CD4-positive, CD25-positive, alpha-beta regulatory T cell (primary cell): Measurements from ENCODE around the gene NFIX. TPM values are rescaled to one million over a fixed set of nuclear protein-coding genes. Genes with fewer than 3 reads are reported as not detected.

Experiments
- ATAC-seq, 2 donors: fragments of 150-1000 bp; cut with Tn5 transposase; one replicate each; pipeline ENCODE4 v1.10.0; 2021; ENCODE audit warnings: low read depth in 2 of 2, moderate number of reproducible peaks in 2 of 2, moderate library complexity in 1 of 2
- DNase-seq, 3 donors: peaks; one replicate each; pipeline versions ENCODE4 v3.0.0 to v3.0.0-alpha.2; 2012 to 2022; ENCODE audit warnings: mixed read lengths in 1 of 3
- H3K27ac ChIP-seq: one replicate; pipeline ENCODE4 v1.7.0; 2013; ENCODE audit warnings: mild to moderate bottlenecking, low read length; ENCODE audit not compliant: insufficient read depth, poor library complexity, severe bottlenecking
- H3K27me3 ChIP-seq: one replicate; pipeline ENCODE4 v1.7.0; 2013; ENCODE audit warnings: low read length; ENCODE audit not compliant: control insufficient read depth, insufficient read depth
- H3K36me3 ChIP-seq: one replicate; pipeline ENCODE4 v1.7.0; 2013; ENCODE audit warnings: mild to moderate bottlenecking, low read length, moderate library complexity; ENCODE audit not compliant: control insufficient read depth, insufficient read depth
- H3K4me1 ChIP-seq: 2 replicates; pipeline ENCODE4 v1.7.0; 2013; ENCODE audit warnings: mild to moderate bottlenecking, low read length; ENCODE audit not compliant: insufficient read depth, control insufficient read depth, poor library complexity, severe bottlenecking
- H3K4me3 ChIP-seq: one replicate; pipeline ENCODE4 v1.7.0; 2013; ENCODE audit warnings: low read depth, mild to moderate bottlenecking, low read length, moderate library complexity
- H3K9me3 ChIP-seq, 2 experiments: 1 replicate in 1 of 2; 2 replicates in 1 of 2; pipeline ENCODE4 v1.7.0; 2013; ENCODE audit warnings: low read length in 2 of 2, mild to moderate bottlenecking in 1 of 2, moderate library complexity in 1 of 2; ENCODE audit not compliant: control insufficient read depth in 2 of 2
- H3K27ac Mint-ChIP-seq, 3 donors: one replicate each; pipeline ENCODE4 v1.8.0; 2020 to 2022; ENCODE audit warnings: mild to moderate bottlenecking in 3 of 3, mixed read lengths in 3 of 3, moderate library complexity in 2 of 3
- H3K27me3 Mint-ChIP-seq: one replicate; pipeline ENCODE4 v1.8.0; 2022; ENCODE audit warnings: mild to moderate bottlenecking, mixed read lengths
- H3K36me3 Mint-ChIP-seq: one replicate; pipeline ENCODE4 v1.8.0; 2020; ENCODE audit warnings: mixed read lengths
- H3K4me1 Mint-ChIP-seq, 4 donors: one replicate each; pipeline ENCODE4 v1.8.0; 2020 to 2022; ENCODE audit warnings: mixed read lengths in 4 of 4, mild to moderate bottlenecking in 1 of 4
- H3K4me3 Mint-ChIP-seq, 4 donors: one replicate each; pipeline ENCODE4 v1.8.0; 2020 to 2022; ENCODE audit warnings: mild to moderate bottlenecking in 4 of 4, mixed read lengths in 4 of 4, moderate library complexity in 3 of 4
- H3K9me3 Mint-ChIP-seq, 7 donors: one replicate each; pipeline ENCODE4 v1.8.0; 2020 to 2022; ENCODE audit warnings: mixed read lengths in 7 of 7, mild to moderate bottlenecking in 3 of 7, moderate library complexity in 2 of 7
- polyA plus RNA-seq, 4 donors: library from polyadenylated mRNA; unstranded; fragments of 300-500 nt; fragmentation: Illumina TruSeq; gene quantifications; one replicate each; pipeline ENCODE4 v1.2.3, GENCODE V29; 2021
- total RNA-seq: library from RNA; stranded (reverse); gene quantifications from one replicate; pipeline ENCODE4 v1.2.3, GENCODE V29; 2022

Gene NFIX
- total and polyA plus RNA-seq, 5 donors from 2014 or later: 0.15 to 1.2 TPM; not detected in 3

DNA sequence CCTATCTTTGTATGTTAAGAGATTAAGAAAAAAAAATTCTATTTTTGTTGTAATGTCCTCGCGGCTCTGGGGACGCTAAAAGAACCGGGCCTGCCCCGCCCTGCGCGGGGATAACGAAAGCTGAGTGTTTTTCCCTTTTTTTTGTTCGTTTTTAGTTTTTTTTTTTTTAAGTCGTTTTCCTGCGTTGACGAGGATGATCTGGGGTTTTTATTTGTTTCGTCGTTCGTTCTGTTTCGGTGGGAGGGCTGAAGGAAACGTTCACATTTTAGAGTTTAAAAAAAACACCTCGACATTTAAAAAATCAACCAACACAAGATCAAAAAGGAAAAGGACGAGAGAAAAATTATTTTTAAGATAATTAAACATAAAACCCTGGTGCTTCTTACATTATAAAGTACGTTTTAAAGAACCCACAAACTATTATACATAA, 101.8 kb downstream of the NFIX start:
- DNase-seq: peak in 2 of 3 donors; percentile 37 to 53
- Mint-ChIP-seq H3K27me3 (peaks cover 24% of the 10 kb centered on the region), H3K27ac (peak overlapping the region in 2 of 3 donors; percentile 60 to 86), H3K4me3 (peak overlapping the region; percentile 83 to 94 (median 90)), H3K4me1 (peaks cover 5 to 61% (median 35%) of the 10 kb centered on the region in 4 donors), H3K36me3 (peaks cover 6% of the 10 kb centered on the region), H3K9me3 (peaks cover 0 to 2% (median 0%) of the 10 kb centered on the region in 7 donors)
- H3K9me3 ChIP-seq: no peaks in the 10 kb centered on the region
- no peak for ATAC-seq
- peak overlapping the region; percentile 87 for H3K27ac ChIP-seq
- H3K27me3 ChIP-seq: no peaks in the 10 kb centered on the region
- H3K36me3 ChIP-seq: no peaks in the 10 kb centered on the region
- H3K4me3 ChIP-seq: peak overlapping the region; percentile 66
- peaks cover 83% of the 10 kb centered on the region for H3K4me1 ChIP-seq

DNA sequence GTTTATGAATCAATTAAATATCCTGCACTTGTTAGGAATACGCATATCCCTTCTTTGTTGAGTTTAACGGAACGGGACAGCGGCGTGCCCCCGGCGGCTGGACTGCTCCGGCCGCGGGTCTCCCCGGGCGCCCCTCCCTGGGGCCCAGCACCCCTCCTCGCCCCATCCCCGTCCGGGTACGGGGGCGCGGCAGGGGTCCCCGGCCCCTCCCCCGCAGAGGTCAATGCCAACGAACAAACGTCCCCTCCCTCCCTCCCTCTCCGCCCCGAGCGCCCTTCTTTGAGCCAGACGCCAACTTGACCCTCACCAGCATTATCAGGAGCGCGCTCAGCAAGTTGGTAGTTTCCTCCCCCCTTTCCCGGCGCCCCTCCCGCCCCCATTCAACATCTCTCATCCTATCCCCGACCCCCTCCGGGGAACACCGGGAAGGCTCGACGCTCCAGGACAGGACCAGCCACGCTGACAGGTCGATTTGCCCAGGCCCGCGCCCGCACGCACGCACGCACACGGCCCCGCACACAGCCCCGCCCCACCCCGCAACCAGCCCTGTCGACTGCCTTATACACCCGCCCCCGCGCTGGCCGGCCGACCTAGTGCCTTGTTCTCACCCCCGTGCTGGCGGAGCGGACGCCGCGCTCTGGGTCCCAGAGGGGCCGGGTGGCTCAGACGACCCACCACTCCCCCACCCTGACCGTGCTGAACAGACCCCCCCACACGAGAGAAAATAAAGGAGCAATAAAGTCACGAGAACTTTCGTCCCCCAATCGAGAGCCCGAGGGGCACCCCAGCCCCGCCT, 102.4 kb downstream of the NFIX start:
- no peaks in the 10 kb centered on the region for H3K27me3 ChIP-seq
- peak overlapping the region; percentile 66 for H3K4me3 ChIP-seq
- no peaks in the 10 kb centered on the region for H3K9me3 ChIP-seq
- DNase-seq (peak in 1 of 3 donors; percentile 27), ATAC-seq (no peak)
- H3K27ac ChIP-seq: peak overlapping the region; percentile 87
- Mint-ChIP-seq H3K9me3 (peaks cover 0 to 1% (median 0%) of the 10 kb centered on the region in 7 donors), H3K36me3 (peaks cover 6% of the 10 kb centered on the region), H3K4me3 (peak overlapping the region in 3 of 4 donors; percentile 90 to 91 (median 91)), H3K4me1 (peaks cover 5 to 65% (median 38%) of the 10 kb centered on the region in 4 donors), H3K27ac (peak overlapping the region; percentile 66 to 95 (median 80)), H3K27me3 (peaks cover 24% of the 10 kb centered on the region)
- peaks cover 89% of the 10 kb centered on the region for H3K4me1 ChIP-seq
- H3K36me3 ChIP-seq: no peaks in the 10 kb centered on the region

DNA sequence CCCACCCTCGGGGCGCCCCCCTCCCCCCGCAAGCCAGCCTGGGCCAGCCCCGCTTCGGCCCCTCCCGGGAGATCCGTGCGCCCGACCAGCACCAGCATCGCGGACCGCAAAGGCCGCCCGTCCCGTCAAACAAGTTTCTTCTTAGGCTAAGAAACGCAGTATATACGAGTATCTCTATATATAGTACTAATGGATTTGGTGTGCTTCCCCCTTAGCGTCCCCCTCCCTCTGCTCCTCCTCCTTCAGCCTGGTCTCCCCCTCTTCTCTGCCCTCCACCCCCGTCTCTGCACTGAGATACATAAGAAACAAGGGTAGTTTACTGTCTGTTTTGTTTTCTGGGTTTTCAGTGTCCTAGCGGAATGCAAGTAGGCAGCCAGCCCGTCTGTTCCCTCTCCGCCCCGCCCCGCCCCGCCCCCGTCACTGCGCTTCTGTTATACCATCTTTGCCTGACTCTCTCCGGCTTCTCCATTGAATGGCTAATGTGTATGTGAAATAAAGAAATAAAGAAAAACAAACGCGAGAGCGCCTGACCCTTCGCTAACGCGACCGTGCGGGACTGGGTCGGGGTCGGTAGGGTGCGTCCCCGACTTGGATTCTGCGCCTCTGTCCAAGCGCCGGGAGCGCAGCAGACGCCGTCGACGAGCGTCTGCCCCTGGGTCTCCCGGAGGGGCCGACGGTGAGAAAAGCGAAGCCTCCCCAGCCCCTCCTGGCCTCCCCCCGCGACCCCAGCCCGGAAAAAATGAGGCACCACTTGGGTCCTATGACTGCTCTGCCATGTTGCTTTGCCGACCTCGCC, 103.2 kb downstream of the NFIX start:
- Histone ChIP-seq H3K27ac (peak overlapping the region; percentile 87), H3K4me3 (peak overlapping the region; percentile 59)
- peak overlapping the region; percentile 94 to 96 (median 95) for H3K27ac Mint-ChIP-seq

DNA sequence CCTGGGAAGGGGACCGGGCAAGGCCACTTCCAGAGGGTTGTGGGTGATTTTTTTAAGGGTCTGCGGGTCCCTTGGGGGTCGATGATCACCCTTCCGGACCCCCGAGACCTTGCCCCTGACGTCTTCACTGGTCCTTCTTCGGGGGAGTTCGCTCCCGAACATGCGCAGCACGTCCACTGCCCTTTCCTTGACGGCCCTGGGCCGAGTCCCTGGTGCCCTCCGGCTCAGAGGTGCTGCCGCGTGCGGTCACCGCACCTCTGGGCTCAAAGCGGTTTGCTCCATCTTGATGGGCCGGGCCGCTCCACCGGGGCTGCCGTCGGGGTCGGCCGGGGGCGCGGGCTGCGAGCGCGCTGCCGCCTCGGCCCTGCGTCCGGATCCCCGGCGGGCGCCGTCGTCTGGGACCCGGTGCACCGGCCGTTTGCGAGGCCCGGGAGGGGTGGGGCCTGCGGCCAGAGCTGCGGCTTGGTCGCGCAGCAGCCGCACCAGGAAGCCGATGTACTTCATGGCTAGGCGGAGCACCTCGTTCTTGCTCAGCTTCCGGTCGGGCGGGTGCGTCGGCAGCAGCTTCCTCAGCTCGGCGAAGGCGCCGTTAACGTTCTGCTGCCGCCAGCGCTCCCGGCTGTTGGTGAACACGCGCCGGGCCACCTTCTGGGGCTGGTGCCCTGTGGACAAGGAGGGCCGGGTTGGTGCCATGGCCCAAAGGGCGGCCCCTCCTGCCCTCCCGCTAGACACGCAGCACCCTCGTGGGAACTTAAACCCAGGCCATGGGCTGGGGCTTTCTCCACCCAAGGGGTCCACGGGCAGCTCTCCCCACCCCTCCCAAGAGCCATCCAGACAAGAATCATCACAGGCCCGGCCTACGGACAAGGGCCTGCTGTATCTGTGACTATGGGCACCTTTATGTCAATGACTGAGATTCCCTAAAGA, 104.1 kb downstream of the NFIX start:
- Histone ChIP-seq H3K9me3 (no peaks in the 10 kb centered on the region), H3K36me3 (no peaks in the 10 kb centered on the region), H3K27ac (peak overlapping the region; percentile 87), H3K4me3 (peak overlapping the region; percentile 47), H3K27me3 (no peaks in the 10 kb centered on the region), H3K4me1 (peaks cover 99% of the 10 kb centered on the region)
- H3K27me3 Mint-ChIP-seq: peaks cover 19% of the 10 kb centered on the region
- peak; percentile 59 to 60 for ATAC-seq
- H3K4me1 Mint-ChIP-seq: peaks cover 5 to 70% (median 33%) of the 10 kb centered on the region in 4 donors
- H3K27ac Mint-ChIP-seq: peak overlapping the region; percentile 95 to 98 (median 96)
- H3K4me3 Mint-ChIP-seq: peak overlapping the region; percentile 90 to 91 (median 91)
- peak; percentile 73 to 93 (median 84) for DNase-seq
- H3K36me3 Mint-ChIP-seq: peaks cover 6% of the 10 kb centered on the region
- peaks cover 0 to 1% (median 0%) of the 10 kb centered on the region in 7 donors for H3K9me3 Mint-ChIP-seq

More for the DNA sequence above, 103.2 kb downstream of the NFIX start:
- no peaks in the 10 kb centered on the region for H3K27me3 ChIP-seq
- Mint-ChIP-seq H3K4me3 (peak overlapping the region; percentile 90 to 91 (median 90)), H3K36me3 (peaks cover 6% of the 10 kb centered on the region), H3K27me3 (peaks cover 24% of the 10 kb centered on the region), H3K4me1 (peaks cover 5 to 70% (median 38%) of the 10 kb centered on the region in 4 donors), H3K9me3 (peaks cover 0 to 1% (median 0%) of the 10 kb centered on the region in 7 donors)
- peaks cover 97% of the 10 kb centered on the region for H3K4me1 ChIP-seq
- no peaks in the 10 kb centered on the region for H3K36me3 ChIP-seq
- H3K9me3 ChIP-seq: no peaks in the 10 kb centered on the region
- ATAC-seq: no peak
- DNase-seq: peak; percentile 35 to 78 (median 54)

DNA sequence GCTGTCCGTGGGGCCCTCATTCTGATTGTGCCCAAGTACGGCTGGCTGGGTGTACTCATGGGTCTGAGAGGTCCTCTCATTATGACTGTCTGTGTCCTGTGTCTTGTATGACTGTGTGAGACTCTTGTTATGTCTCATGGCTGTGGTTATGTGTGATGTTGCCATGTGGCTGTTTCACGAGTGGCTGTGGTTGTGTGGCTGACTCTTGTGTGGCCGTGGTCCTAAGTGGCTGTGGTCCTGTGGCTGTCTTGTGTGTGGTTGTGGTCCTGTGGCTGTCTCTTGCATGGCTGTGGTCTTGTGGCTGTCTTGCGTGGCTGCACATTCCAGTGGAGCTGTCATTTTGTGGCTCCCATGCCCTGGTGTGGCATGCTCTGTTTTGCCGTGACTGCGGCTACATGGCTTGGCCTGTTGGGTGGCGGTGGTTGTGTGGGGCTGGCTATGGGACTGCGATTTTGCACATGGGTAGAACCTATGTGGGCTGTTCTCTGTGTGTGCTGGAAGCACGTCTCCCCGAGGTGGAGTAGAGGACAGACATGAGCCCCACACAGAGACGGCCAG, 104.8 kb downstream of the NFIX start:
- H3K27me3 Mint-ChIP-seq: peaks cover 19% of the 10 kb centered on the region
- H3K27ac Mint-ChIP-seq: peak overlapping the region; percentile 95 to 98 (median 96)
- Histone ChIP-seq H3K27ac (peak overlapping the region; percentile 87), H3K36me3 (no peaks in the 10 kb centered on the region), H3K9me3 (no peaks in the 10 kb centered on the region), H3K4me3 (peak overlapping the region; percentile 41), H3K4me1 (peaks cover 98% of the 10 kb centered on the region), H3K27me3 (no peaks in the 10 kb centered on the region)
- peaks cover 5 to 70% (median 34%) of the 10 kb centered on the region in 4 donors for H3K4me1 Mint-ChIP-seq
- DNase-seq (peak; percentile 44 to 86 (median 62)), ATAC-seq (peak; percentile 24 to 29)
- H3K9me3 Mint-ChIP-seq: peaks cover 0 to 1% (median 0%) of the 10 kb centered on the region in 7 donors
- peak overlapping the region; percentile 86 to 91 (median 90) for H3K4me3 Mint-ChIP-seq
- H3K36me3 Mint-ChIP-seq: peaks cover 6% of the 10 kb centered on the region

DNA sequence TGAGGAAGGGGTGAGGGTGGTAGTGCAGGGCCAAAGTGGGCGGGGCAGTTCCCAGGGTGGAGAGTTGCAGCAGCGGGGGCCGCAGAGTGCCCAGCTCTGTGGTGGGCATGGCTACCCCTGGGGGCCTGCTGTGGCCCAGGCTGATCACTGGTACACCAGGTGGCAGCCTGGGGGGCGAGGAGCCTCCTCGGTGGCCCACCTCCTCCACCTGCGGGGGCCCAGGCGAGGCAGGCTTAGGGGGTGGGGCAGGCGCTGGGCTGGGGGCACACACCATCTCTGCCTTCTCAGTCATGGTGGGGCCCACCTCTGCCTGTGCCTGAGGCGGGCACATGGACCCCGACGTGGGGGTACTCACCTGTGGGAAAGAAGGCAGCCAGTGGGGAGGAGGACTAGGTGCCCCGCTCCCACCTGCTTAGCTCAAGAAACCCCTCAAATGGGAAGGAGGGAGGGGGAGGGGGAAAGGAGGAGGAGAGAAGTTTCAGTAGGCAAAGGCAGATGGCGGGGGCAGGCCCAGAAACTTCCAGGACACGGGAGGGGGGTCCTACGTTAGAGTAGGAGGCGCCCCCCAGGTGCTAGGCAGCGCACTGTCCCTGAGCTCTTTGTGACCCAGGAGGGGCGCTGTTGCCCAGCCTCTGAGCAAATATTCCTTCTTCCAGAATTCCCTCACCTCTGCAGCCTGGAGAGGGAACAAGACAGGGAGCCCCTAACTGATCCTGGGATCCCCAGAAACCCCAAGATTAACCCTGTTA, 105.7 kb downstream of the NFIX start:
- Histone ChIP-seq H3K27me3 (no peaks in the 10 kb centered on the region), H3K4me1 (peaks cover 98% of the 10 kb centered on the region), H3K36me3 (no peaks in the 10 kb centered on the region), H3K27ac (peak overlapping the region; percentile 87), H3K9me3 (no peaks in the 10 kb centered on the region), H3K4me3 (peak overlapping the region; percentile 67)
- Mint-ChIP-seq H3K27me3 (peaks cover 16% of the 10 kb centered on the region), H3K9me3 (peaks cover 0 to 1% (median 0%) of the 10 kb centered on the region in 7 donors), H3K4me3 (peak overlapping the region; percentile 86 to 91 (median 90)), H3K4me1 (peaks cover 5 to 67% (median 32%) of the 10 kb centered on the region in 4 donors), H3K27ac (peak overlapping the region; percentile 83 to 98 (median 95)), H3K36me3 (peaks cover 6% of the 10 kb centered on the region)
- ATAC-seq: no peak
- DNase-seq: no peak
